Measurements from ENCODE around the gene USP17L25.
"Not testable (repeated sequence)": the region's sequence is repeated elsewhere in the genome, so short reads cannot be mapped to it uniquely, and the experiment has no call there.

Gene USP17L25

DNA sequence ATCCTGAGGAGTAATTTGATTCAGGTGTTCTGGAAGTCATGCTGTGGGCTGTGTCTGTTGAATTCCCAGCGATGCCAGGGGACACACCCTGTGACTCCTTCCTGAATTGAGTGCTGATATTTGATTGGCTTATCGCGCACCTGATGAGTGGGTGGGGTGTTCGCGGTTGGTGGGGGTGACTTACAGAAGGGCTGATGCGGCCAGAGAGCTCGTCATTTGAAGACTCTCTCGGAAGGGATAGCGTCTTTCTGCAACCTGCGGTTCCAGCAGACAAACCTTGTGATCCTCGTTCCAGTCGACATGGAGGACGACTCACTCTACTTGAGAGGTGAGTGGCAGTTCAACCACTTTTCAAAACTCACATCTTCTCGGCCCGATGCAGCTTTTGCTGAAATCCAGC, 23.6 kb downstream of the USP17L25 start, which contains the start of gene USP17L29:
USP17L29 (plus strand) TSS at position 301 of the 400 bp plus-strand sequence; CDS start at position 301, 0 bp downstream.
- H3K4me3 ChIP-seq (ENCODE audit: low read depth, low read length, poor library complexity, severe bottlenecking); H2AFZ ChIP-seq (ENCODE audit: low read length); H3F3A ChIP-seq (ENCODE audit: insufficient read depth, low read length); H4K20me1 ChIP-seq (ENCODE audit: insufficient read depth, low read length); H3K9ac ChIP-seq (ENCODE audit: low read length); H3K27me3 ChIP-seq (ENCODE audit: insufficient read depth, low read length); H3K9me2 ChIP-seq (ENCODE audit: low read depth, low read length); H3K4me1 ChIP-seq (ENCODE audit: insufficient read depth, low read length, severe bottlenecking); H3K27ac ChIP-seq (ENCODE audit: low read depth, low read length, poor library complexity, severe bottlenecking); H3K36me3 ChIP-seq (ENCODE audit: insufficient read depth, low read length); H3K9me3 ChIP-seq (ENCODE audit: low read length); H3K4me2 ChIP-seq (ENCODE audit: low read length); H3K79me2 ChIP-seq (ENCODE audit: insufficient read depth, low read length): not testable (repeated sequence)

GRCh38 chr4:9362829-9363228, 33.1 kb downstream of the USP17L25 start, which contains the start of gene USP17L30:
Gene USP17L30, plus strand, starts transcription at chr4:9363129. Its CDS starts 0 bp downstream, at chr4:9363129.
- not testable (repeated sequence) for H3K27me3 ChIP-seq (ENCODE audit: insufficient read depth, low read length); H3K79me2 ChIP-seq (ENCODE audit: insufficient read depth, low read length)

DNA sequence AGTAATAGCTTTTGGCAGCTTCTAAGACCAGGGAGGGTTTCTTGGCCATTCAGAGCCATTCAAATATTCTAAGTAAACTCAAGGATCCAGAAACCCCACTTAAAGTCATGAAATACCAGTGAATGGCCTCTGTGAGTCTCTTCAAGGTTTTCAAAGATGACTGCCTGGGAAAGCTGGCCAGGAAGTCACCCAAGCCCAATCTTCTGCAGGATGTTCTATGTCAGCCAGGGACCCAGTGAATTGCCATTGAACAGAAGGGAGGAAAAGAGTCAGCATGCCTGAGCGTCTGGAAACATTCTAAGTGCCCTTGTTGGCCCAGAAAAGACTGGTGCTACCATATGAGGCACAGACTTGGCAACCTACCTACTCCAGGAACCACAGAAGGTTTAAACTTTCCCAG, 50.2 kb downstream of the USP17L25 start:
- H3K27me3 ChIP-seq (ENCODE audit: insufficient read depth, low read length): not testable (repeated sequence)

More at GRCh38 chr4:9362829-9363228, 33.1 kb downstream of the USP17L25 start, which contains the start of gene USP17L30:
- not testable (repeated sequence) for H3K9me3 ChIP-seq (ENCODE audit: low read length); H3K4me2 ChIP-seq (ENCODE audit: low read length); H3F3A ChIP-seq (ENCODE audit: insufficient read depth, low read length); H3K4me3 ChIP-seq (ENCODE audit: low read depth, low read length, poor library complexity, severe bottlenecking); H3K27ac ChIP-seq (ENCODE audit: low read depth, low read length, poor library complexity, severe bottlenecking); H3K9me2 ChIP-seq (ENCODE audit: low read depth, low read length); H3K36me3 ChIP-seq (ENCODE audit: insufficient read depth, low read length); H2AFZ ChIP-seq (ENCODE audit: low read length); H3K9ac ChIP-seq (ENCODE audit: low read length); H3K4me1 ChIP-seq (ENCODE audit: insufficient read depth, low read length, severe bottlenecking); H4K20me1 ChIP-seq (ENCODE audit: insufficient read depth, low read length)

More for the DNA sequence above, 50.2 kb downstream of the USP17L25 start:
- H3K9me2 ChIP-seq (ENCODE audit: low read depth, low read length); H3K27ac ChIP-seq (ENCODE audit: low read depth, low read length, poor library complexity, severe bottlenecking); H3F3A ChIP-seq (ENCODE audit: insufficient read depth, low read length); H2AFZ ChIP-seq (ENCODE audit: low read length); H3K4me2 ChIP-seq (ENCODE audit: low read length); H3K9ac ChIP-seq (ENCODE audit: low read length); H3K4me3 ChIP-seq (ENCODE audit: low read depth, low read length, poor library complexity, severe bottlenecking); H3K4me1 ChIP-seq (ENCODE audit: insufficient read depth, low read length, severe bottlenecking); H3K79me2 ChIP-seq (ENCODE audit: insufficient read depth, low read length); H3K9me3 ChIP-seq (ENCODE audit: low read length); H3K36me3 ChIP-seq (ENCODE audit: insufficient read depth, low read length); H4K20me1 ChIP-seq (ENCODE audit: insufficient read depth, low read length): not testable (repeated sequence)

Data from OCI-LY1 (cell line).